Measurements from ENCODE around the gene VCAN. TPM values are rescaled to one million over a fixed set of nuclear protein-coding genes. Genes with fewer than 3 reads are reported as not detected.

The VCAN gene
- total and polyA plus RNA-seq, 2 of the 8 experiments (the other 6 are each of a cell fraction or from before 2014, with no cell fraction given), result 146 to 404 TPM

DNA sequence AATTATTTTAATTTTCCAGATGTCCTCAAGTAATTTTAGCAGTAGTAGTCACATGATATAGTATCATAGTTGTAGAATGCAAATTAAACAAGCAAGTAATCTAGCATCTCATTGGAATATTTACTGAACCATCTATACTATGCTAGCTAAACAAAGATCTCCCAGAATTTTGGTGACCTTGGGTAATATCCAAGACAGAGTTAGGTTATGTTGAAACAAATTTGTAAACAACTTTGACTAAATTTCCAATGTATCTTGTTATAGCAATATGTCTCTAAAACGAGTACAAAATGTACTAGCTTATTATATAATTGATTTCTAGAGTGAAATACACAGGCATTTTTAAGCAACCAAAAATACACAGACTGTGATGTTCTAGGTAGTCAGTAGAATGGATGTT lies 41.5 kb downstream of the VCAN start:
- peaks cover 8 to 43% (median 23%) of the 10 kb centered on the region in 4 experiments for H3K36me3 ChIP-seq (ENCODE audit: control insufficient read depth in 2 of 4, insufficient read depth in 4 of 4, low read length in 3 of 4)
- no peak overlapping the region for H2BK15ac ChIP-seq (ENCODE audit: low read length)
- H3K23me2 ChIP-seq (ENCODE audit: low read depth, low read length), result no peaks in the 10 kb centered on the region
- no peaks in the 10 kb centered on the region for H3K4me1 ChIP-seq (replicated peaks in 1 of 4; ENCODE audit: control insufficient read depth in 3 of 4, insufficient read depth in 4 of 4, low read length in 3 of 4)
- no peak overlapping the region for H4K8ac ChIP-seq (ENCODE audit: extremely low read depth, insufficient read depth, low read length)
- H4K5ac ChIP-seq (ENCODE audit: insufficient read length, low read depth, low read length), result no peak overlapping the region
- H3K4me3 ChIP-seq (ENCODE audit: extremely low read depth in 1 of 4, insufficient read depth in 2 of 4, low read depth in 3 of 4, low read length in 4 of 4), result no peak overlapping the region
- WGBS, 2 experiments (ENCODE audit: extremely low coverage in 1 of 2, insufficient coverage in 1 of 2, insufficient read length in 1 of 2, insufficient replicate concordance in 2 of 2, low coverage in 1 of 2, low lambda C conversion rate in 2 of 2, missing lambda C conversion rate in 1 of 2), result 92% methylated on average over 1 of the region's 1 CpG; no CpG with 5 or more reads in 1 of the 2 experiments
- H3K23ac ChIP-seq (ENCODE audit: insufficient read length), result no peak overlapping the region
- H3K14ac ChIP-seq (ENCODE audit: insufficient read length), result no peak overlapping the region
- no peak overlapping the region for H2AK5ac ChIP-seq (ENCODE audit: low read depth, low read length)
- no peak overlapping the region for H2BK20ac ChIP-seq (ENCODE audit: low read length)
- H3K79me2 ChIP-seq (ENCODE audit: control insufficient read depth in 1 of 2, insufficient read depth in 2 of 2, low read length in 2 of 2), result peaks cover 0 to 7% of the 10 kb centered on the region in 2 experiments; a peak in 2 of 4 replicates
- TF ChIP-seq TEAD4 (IDR thresholded peaks at IDR 0.05; ENCODE audit: low read depth, low read length), result no peak
- no peak for TF ChIP-seq TAF7 (optimal IDR thresholded peaks at IDR 0.05; ENCODE audit: borderline replicate concordance, low read depth, low read length)
- TF ChIP-seq TBP (IDR thresholded peaks at IDR 0.05; ENCODE audit: low read depth, low read length), result no peak
- TF ChIP-seq PHF8 (conservative IDR thresholded peaks at IDR 0.05; ENCODE audit: low read depth, low read length), result no peak
- TF ChIP-seq BCL11A (IDR thresholded peaks at IDR 0.05; ENCODE audit: low read depth in 2 of 2, low read length in 2 of 2), result no peak
- TF ChIP-seq, protein P1, sequence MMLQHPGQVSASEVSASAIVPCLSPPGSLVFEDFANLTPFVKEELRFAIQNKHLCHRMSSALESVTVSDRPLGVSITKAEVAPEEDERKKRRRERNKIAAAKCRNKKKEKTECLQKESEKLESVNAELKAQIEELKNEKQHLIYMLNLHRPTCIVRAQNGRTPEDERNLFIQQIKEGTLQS (IDR thresholded peaks at IDR 0.05; ENCODE audit: insufficient read depth, low read depth, low read length), result no peak
- TF ChIP-seq NRF1 (IDR thresholded peaks at IDR 0.05; ENCODE audit: low read depth, low read length), result no peak
- no peak for DNase-seq (ENCODE audit: low read depth in 1 of 2, low spot score in 2 of 2)
- H3K4me2 ChIP-seq (ENCODE audit: insufficient read depth in 1 of 2, low read depth in 2 of 2, low read length in 2 of 2), result no peak overlapping the region
- CTCF ChIA-PET (ENCODE audit: partially characterized antibody), result interaction anchor here (2.1 kb wide), 1 partner anchor 10 kb away, joined by 5 read pairs; no protein-coding TSS in a partner anchor
- H3K4ac ChIP-seq (replicated peaks; ENCODE audit: insufficient read length, low read depth, low read length), result no peak overlapping the region
- no peaks in the 10 kb centered on the region for H3K9me3 ChIP-seq (ENCODE audit: insufficient read depth in 2 of 2, low read depth in 1 of 2, low read length in 1 of 2)
- no peak overlapping the region for H2BK120ac ChIP-seq (replicated peaks; ENCODE audit: low read depth, low read length)
- H3K79me1 ChIP-seq (ENCODE audit: low read depth, low read length), result no peaks in the 10 kb centered on the region
- H3K9ac ChIP-seq (replicated peaks in 1 of 4; ENCODE audit: extremely low read depth in 1 of 4, low read depth in 3 of 4, low read length in 3 of 4), result no peak overlapping the region
- peaks cover 0 to 3% of the 10 kb centered on the region in 2 experiments for H4K20me1 ChIP-seq (replicated peaks in 1 of 2; ENCODE audit: control insufficient read depth in 1 of 2, insufficient read depth in 2 of 2, low read length in 2 of 2)
- H3K56ac ChIP-seq (replicated peaks; ENCODE audit: insufficient read length, low read depth, low read length), result no peak overlapping the region
- H2BK5ac ChIP-seq (ENCODE audit: low read depth, low read length), result no peak overlapping the region
- H3K18ac ChIP-seq (ENCODE audit: extremely low read depth, low read length), result no peak overlapping the region
- POLR2A ChIA-PET (ENCODE audit: partially characterized antibody), result no interaction called here
- no peak for FAIRE-seq
- no peak overlapping the region for H2BK12ac ChIP-seq (ENCODE audit: low read depth, low read length)
- no peak overlapping the region for H4K91ac ChIP-seq (replicated peaks; ENCODE audit: insufficient read length, low read length)
- no peaks in the 10 kb centered on the region for H3K27me3 ChIP-seq (replicated peaks in 1 of 4; ENCODE audit: control insufficient read depth in 3 of 4, extremely low read depth in 1 of 4, insufficient read depth in 3 of 4, low read length in 3 of 4)
- no peak overlapping the region for H3K27ac ChIP-seq (ENCODE audit: low read depth, low read length)
- H2AFZ ChIP-seq (ENCODE audit: low read length), result no peak overlapping the region

All from H1 (cell line).